ENCODE measurements around the gene CBFB.

The CBFB gene

GRCh38 chr16:67104061-67104460 lies 75.1 kb downstream of the CBFB start:
- DNase-seq (ENCODE audit: low spot score in 2 of 2) = peak; percentile 16 to 54
- in situ Hi-C loops (cut with MboI; ENCODE audit: low sequenced_read_pairs) = no loop called here
- no peaks in the 10 kb centered on the region for H3K27me3 ChIP-seq (ENCODE audit: low read depth)
- peaks cover 1% of the 10 kb centered on the region for H3K4me1 ChIP-seq
- peaks cover 4% of the 10 kb centered on the region; the same call in 1 of the 2 replicates for H3K36me3 ChIP-seq (replicated peaks)
- no peak overlapping the region for H3K4me3 ChIP-seq
- H3K9me3 ChIP-seq = no peaks in the 10 kb centered on the region

- H3K27me3 ChIP-seq (ENCODE audit: low read depth) = no peaks in the 10 kb centered on the region
- no peak overlapping the region for H3K4me3 ChIP-seq
- peaks cover under 1% of the 10 kb centered on the region; the same call in 1 of the 2 replicates for H3K36me3 ChIP-seq (replicated peaks)
- peaks cover 6% of the 10 kb centered on the region for H3K4me1 ChIP-seq
- H3K9me3 ChIP-seq = no peaks in the 10 kb centered on the region
- in situ Hi-C loops (cut with MboI; ENCODE audit: low sequenced_read_pairs) = no loop called here
- DNase-seq (ENCODE audit: low spot score in 2 of 2) = no peak
Measured at GRCh38 chr16:67104845-67105244, 75.9 kb downstream of the CBFB start.

GRCh38 chr16:67105246-67105645 lies 76.3 kb downstream of the CBFB start:
- DNase-seq (ENCODE audit: low spot score in 2 of 2) = no peak
- no peaks in the 10 kb centered on the region for H3K27me3 ChIP-seq (ENCODE audit: low read depth)
- H3K36me3 ChIP-seq (replicated peaks) = peaks cover 4% of the 10 kb centered on the region; the same call in 1 of the 2 replicates
- in situ Hi-C loops (cut with MboI; ENCODE audit: low sequenced_read_pairs) = no loop called here
- no peaks in the 10 kb centered on the region for H3K9me3 ChIP-seq
- H3K4me3 ChIP-seq = no peak overlapping the region
- H3K4me1 ChIP-seq = peaks cover 6% of the 10 kb centered on the region

- H3K4me1 ChIP-seq = peaks cover 7% of the 10 kb centered on the region
- H3K27me3 ChIP-seq (ENCODE audit: low read depth) = no peaks in the 10 kb centered on the region
- DNase-seq (ENCODE audit: low spot score in 2 of 2) = no peak
- H3K9me3 ChIP-seq = no peaks in the 10 kb centered on the region
- peaks cover 4% of the 10 kb centered on the region; the same call in 1 of the 2 replicates for H3K36me3 ChIP-seq (replicated peaks)
- no peak overlapping the region for H3K4me3 ChIP-seq
- in situ Hi-C loops (cut with MboI; ENCODE audit: low sequenced_read_pairs) = no loop called here
Measured at GRCh38 chr16:67105881-67106280, 76.9 kb downstream of the CBFB start.

- Histone ChIP-seq H3K4me1 (peaks cover 14% of the 10 kb centered on the region), H3K4me3 (no peak overlapping the region), H3K36me3 (replicated peaks) (peaks cover 4% of the 10 kb centered on the region; the same call in 1 of the 2 replicates), H3K27me3 (ENCODE audit: low read depth) (no peaks in the 10 kb centered on the region), H3K9me3 (no peaks in the 10 kb centered on the region)
- in situ Hi-C loops (cut with MboI; ENCODE audit: low sequenced_read_pairs) = no loop called here
- no peak for DNase-seq (ENCODE audit: low spot score in 2 of 2)
Measured at GRCh38 chr16:67108489-67108888, 79.5 kb downstream of the CBFB start.

GRCh38 chr16:67108931-67109406 lies 80.0 kb downstream of the CBFB start:
- H3K4me3 ChIP-seq = peak overlapping the region; percentile 96
- H3K36me3 ChIP-seq (replicated peaks) = peaks cover 4% of the 10 kb centered on the region; the same call in 1 of the 2 replicates
- no peak for DNase-seq (ENCODE audit: low spot score in 2 of 2)
- H3K27me3 ChIP-seq (ENCODE audit: low read depth) = no peaks in the 10 kb centered on the region
- in situ Hi-C loops (cut with MboI; ENCODE audit: low sequenced_read_pairs) = no loop called here
- peaks cover 14% of the 10 kb centered on the region for H3K4me1 ChIP-seq
- no peaks in the 10 kb centered on the region for H3K9me3 ChIP-seq

- DNase-seq (ENCODE audit: low spot score in 2 of 2) = peak; percentile 86 to 96
- peak within 1 kb of the TSS; percentile 96 for H3K4me3 ChIP-seq
- H3K36me3 ChIP-seq (replicated peaks) = peaks cover 4% of the 10 kb centered on the region; the same call in 1 of the 2 replicates
- no peaks in the 10 kb centered on the region for H3K9me3 ChIP-seq
- no peaks in the 10 kb centered on the region for H3K27me3 ChIP-seq (ENCODE audit: low read depth)
- H3K4me1 ChIP-seq = peaks cover 14% of the 10 kb centered on the region
- in situ Hi-C loops (cut with MboI; ENCODE audit: low sequenced_read_pairs) = no loop called here
Measured at GRCh38 chr16:67109407-67110135, 80.6 kb downstream of the CBFB start, which contains the start of gene PHAF1. Gene PHAF1, plus strand, starts transcription at chr16:67109941. Its CDS starts 235 bp downstream, at chr16:67110176.

- in situ Hi-C loops (cut with MboI; ENCODE audit: low sequenced_read_pairs) = no loop called here
- Histone ChIP-seq H3K4me3 (no peak overlapping the region), H3K27me3 (ENCODE audit: low read depth) (no peaks in the 10 kb centered on the region), H3K9me3 (no peaks in the 10 kb centered on the region), H3K4me1 (peaks cover 14% of the 10 kb centered on the region), H3K36me3 (replicated peaks) (peaks cover 4% of the 10 kb centered on the region; the same call in 1 of the 2 replicates)
- no peak for DNase-seq (ENCODE audit: low spot score in 2 of 2)
Measured at GRCh38 chr16:67111951-67112444, 83.0 kb downstream of the CBFB start.

GRCh38 chr16:67112591-67113399 lies 83.8 kb downstream of the CBFB start:
- Histone ChIP-seq H3K9me3 (no peaks in the 10 kb centered on the region), H3K36me3 (replicated peaks) (peaks cover 4% of the 10 kb centered on the region; the same call in 1 of the 2 replicates), H3K4me1 (peaks cover 14% of the 10 kb centered on the region), H3K27me3 (ENCODE audit: low read depth) (no peaks in the 10 kb centered on the region), H3K4me3 (no peak overlapping the region)
- DNase-seq (ENCODE audit: low spot score in 2 of 2) = no peak
- in situ Hi-C loops (cut with MboI; ENCODE audit: low sequenced_read_pairs) = no loop called here

- H3K27me3 ChIP-seq (ENCODE audit: low read depth) = no peaks in the 10 kb centered on the region
- H3K4me3 ChIP-seq = no peak overlapping the region
- peaks cover 8% of the 10 kb centered on the region; the same call in 1 of the 2 replicates for H3K4me1 ChIP-seq
- no peaks in the 10 kb centered on the region for H3K9me3 ChIP-seq
- peaks cover 6% of the 10 kb centered on the region for H3K36me3 ChIP-seq (replicated peaks)
- in situ Hi-C loops (cut with MboI; ENCODE audit: low sequenced_read_pairs) = no loop called here
- no peak for DNase-seq (ENCODE audit: low spot score in 2 of 2)
Measured at GRCh38 chr16:67114793-67115192, 85.8 kb downstream of the CBFB start.

GRCh38 chr16:67115639-67116038 lies 86.7 kb downstream of the CBFB start:
- Histone ChIP-seq H3K4me1 (peaks cover 8% of the 10 kb centered on the region; the same call in 1 of the 2 replicates), H3K9me3 (no peaks in the 10 kb centered on the region), H3K4me3 (no peak overlapping the region), H3K36me3 (replicated peaks) (peaks cover 10% of the 10 kb centered on the region), H3K27me3 (ENCODE audit: low read depth) (no peaks in the 10 kb centered on the region)
- in situ Hi-C loops (cut with MboI; ENCODE audit: low sequenced_read_pairs) = no loop called here
- DNase-seq (ENCODE audit: low spot score in 2 of 2) = no peak

GRCh38 chr16:67116388-67117311 lies 87.7 kb downstream of the CBFB start:
- DNase-seq (ENCODE audit: low spot score in 2 of 2) = no peak
- Histone ChIP-seq H3K9me3 (no peaks in the 10 kb centered on the region), H3K4me3 (no peak overlapping the region), H3K27me3 (ENCODE audit: low read depth) (no peaks in the 10 kb centered on the region), H3K4me1 (no peaks in the 10 kb centered on the region), H3K36me3 (replicated peaks) (peaks cover 15% of the 10 kb centered on the region)
- in situ Hi-C loops (cut with MboI; ENCODE audit: low sequenced_read_pairs) = no loop called here

GRCh38 chr16:67117716-67118115 lies 88.8 kb downstream of the CBFB start:
- Histone ChIP-seq H3K4me3 (no peak overlapping the region), H3K9me3 (no peaks in the 10 kb centered on the region), H3K27me3 (ENCODE audit: low read depth) (no peaks in the 10 kb centered on the region), H3K4me1 (no peaks in the 10 kb centered on the region), H3K36me3 (replicated peaks) (peaks cover 22% of the 10 kb centered on the region)
- no peak for DNase-seq (ENCODE audit: low spot score in 2 of 2)
- in situ Hi-C loops (cut with MboI; ENCODE audit: low sequenced_read_pairs) = no loop called here

Data from HAP-1 (cell line).